Ovary (tissue), 3 donors: ENCODE data around the gene RBM4B.

Experiments
- CTCF ChIP-seq, 3 donors: fragments of 450-650 bp in 2 of 3; fragments of 200-600 bp in 1 of 3; IDR thresholded peaks; one replicate each; pipeline versions ENCODE4 v1.5.1 to v1.8.0; 2016 to 2022; ENCODE audit warnings: antibody characterized with exemption in 3 of 3, mild to moderate bottlenecking in 1 of 3
- EP300 ChIP-seq: sonication (generic); formaldehyde crosslinking; IDR thresholded peaks from one replicate; pipeline ENCODE4 v1.6.1; 2017; ENCODE audit warnings: antibody characterized with exemption
- POLR2A ChIP-seq: fragments of 450-650 bp; IDR thresholded peaks from one replicate; pipeline ENCODE4 v1.6.1; 2017; ENCODE audit warnings: antibody characterized with exemption, mild to moderate bottlenecking, moderate library complexity
- donor health status: DM: no; HTN: no; CAD: no.

GRCh38 chr11:66643745-66644437 lies 33.8 kb downstream of the RBM4B start:
- TF ChIP-seq POLR2A (no peak), CTCF (IDR thresholded peaks at IDR 0.05) (no peak), EP300 (no peak)
